Testis (tissue), 3 donors: ENCODE measurements around the gene CHRNA1. TPM values are rescaled to one million over a fixed set of nuclear protein-coding genes. Genes with fewer than 3 reads are reported as not detected.

ENCODE experiments used
- DNase-seq: peaks from one replicate; pipeline ENCODE4 v3.0.0-alpha.2; 2019
- H3K27ac ChIP-seq, 2 donors: fragments of 200-600 bp; sonication (generic); one replicate each; pipeline ENCODE4 v1.5.1; 2019
- H3K27me3 ChIP-seq: fragments of 200-600 bp; sonication (generic); one replicate; pipeline ENCODE4 v1.5.1; 2019
- H3K36me3 ChIP-seq: fragments of 200-600 bp; sonication (generic); one replicate; pipeline ENCODE4 v1.5.1; 2017; ENCODE audit warnings: low read depth; ENCODE audit errors: missing control alignments
- H3K4me1 ChIP-seq: fragments of 200-600 bp; sonication (generic); one replicate; pipeline ENCODE4 v1.5.1; 2019
- H3K4me3 ChIP-seq, 2 donors: fragments of 200-600 bp; sonication (generic); one replicate each; pipeline ENCODE4 v1.5.1; 2017 to 2019
- H3K9me3 ChIP-seq: fragments of 200-600 bp; sonication (generic); one replicate; pipeline ENCODE4 v1.5.1; 2017
- CTCF ChIP-seq, 3 experiments: fragments of 450-650 bp in 2 of 3; fragments of 200-600 bp in 1 of 3; sonication (generic) in 1 of 3; IDR thresholded peaks; one replicate each; pipeline ENCODE4 v1.5.1; 2016 to 2019; ENCODE audit warnings: antibody characterized with exemption in 3 of 3, mild to moderate bottlenecking in 2 of 3, moderate library complexity in 1 of 3
- POLR2A ChIP-seq: fragments of 450-650 bp; IDR thresholded peaks from one replicate; pipeline ENCODE4 v1.6.1; 2017; ENCODE audit warnings: antibody characterized with exemption, mild to moderate bottlenecking, moderate library complexity
- WGBS, 2 donors: methylation state at CpG; one replicate each; pipeline ENCODE4 v1.1.5; 2018; 5-methylcytosine and 5-hydroxymethylcytosine counted together
- intact Hi-C: fragments of 100-400 bp; cut with DNase I; formaldehyde crosslinking; loops from one replicate; pipeline ENCODE4 v1.15.1; 2023; ENCODE audit warnings: low total_unique reads
- polyA plus RNA-seq: library from polyadenylated mRNA; stranded (reverse); fragments of 350-450 nt; fragmentation: Illumina TruSeq; extraction: RNeasy Lipid Tissue Mini Kit (QIAGEN cat#74804); gene quantifications from one replicate; pipeline ENCODE4 v1.2.3, GENCODE V29; 2014; ENCODE audit warnings: low read depth, low replicate concordance; ENCODE audit not compliant: insufficient read depth
- total RNA-seq, 2 donors: library from RNA; depleted of rRNA; stranded (reverse); fragments of >200 nt; gene quantifications; one replicate each; pipeline ENCODE4 v1.2.3, GENCODE V29; 2016

The CHRNA1 gene
- total and polyA plus RNA-seq, 3 donors from 2014 or later, result 0.25 to 2.7 (median 1.2) TPM

GRCh38 chr2:174796319-174796771 is 32.1 kb upstream of the CHRNA1 start:
- Histone ChIP-seq H3K27me3 (no peaks in the 10 kb centered on the region), H3K9me3 (no peaks in the 10 kb centered on the region), H3K4me1 (no peaks in the 10 kb centered on the region), H3K36me3 (no peaks in the 10 kb centered on the region), H3K4me3 (no peak overlapping the region), H3K27ac (no peak overlapping the region)
- intact Hi-C loops, result no loop called here
- DNase-seq, result no peak
- no peak for TF ChIP-seq CTCF (IDR thresholded peaks at IDR 0.05)
- no peak for TF ChIP-seq POLR2A

- Histone ChIP-seq H3K4me1 (no peaks in the 10 kb centered on the region), H3K9me3 (no peaks in the 10 kb centered on the region), H3K27ac (no peak overlapping the region), H3K36me3 (no peaks in the 10 kb centered on the region), H3K4me3 (no peak overlapping the region), H3K27me3 (no peaks in the 10 kb centered on the region)
- 83 to 86% methylated on average over 3 of the region's 3 CpGs for WGBS, 2 donors
- DNase-seq, result no peak
- intact Hi-C loops, result no loop called here
- no peak for TF ChIP-seq POLR2A
- TF ChIP-seq CTCF (IDR thresholded peaks at IDR 0.05), result no peak
These were observed 30.6 kb upstream of the CHRNA1 start for GRCh38 chr2:174794851-174795374.

GRCh38 chr2:174792309-174793025 is 28.2 kb upstream of the CHRNA1 start:
- Histone ChIP-seq H3K27ac (no peak overlapping the region), H3K4me1 (no peaks in the 10 kb centered on the region), H3K9me3 (no peaks in the 10 kb centered on the region), H3K36me3 (no peaks in the 10 kb centered on the region), H3K4me3 (no peak overlapping the region), H3K27me3 (no peaks in the 10 kb centered on the region)
- DNase-seq, result no peak
- TF ChIP-seq POLR2A (no peak), CTCF (IDR thresholded peaks at IDR 0.05) (no peak)
- WGBS, 2 donors, result 87 to 90% methylated on average over 7 of the region's 7 CpGs
- intact Hi-C loops, result no loop called here

- Histone ChIP-seq H3K9me3 (no peaks in the 10 kb centered on the region), H3K27ac (no peak overlapping the region), H3K4me1 (no peaks in the 10 kb centered on the region), H3K4me3 (no peak overlapping the region), H3K36me3 (no peaks in the 10 kb centered on the region), H3K27me3 (no peaks in the 10 kb centered on the region)
- intact Hi-C loops, result no loop called here
- no peak for TF ChIP-seq CTCF (IDR thresholded peaks at IDR 0.05)
- no peak for TF ChIP-seq POLR2A
- DNase-seq, result no peak
- 74 to 87% methylated on average over 5 to 7 of the region's 7 CpGs for WGBS, 2 donors
These were observed 27.5 kb upstream of the CHRNA1 start for GRCh38 chr2:174791746-174792280.
